Immature natural killer cell (primary cell): ENCODE data around the gene SLC38A10. TPM values are rescaled to one million over a fixed set of nuclear protein-coding genes. Genes with fewer than 3 reads are reported as not detected.

ENCODE experiments used
- DNase-seq, 3 donors: peaks; one replicate each; pipeline ENCODE4 v3.0.0; 2022; ENCODE audit warnings: mixed read lengths in 1 of 3
- H3K27ac Mint-ChIP-seq, 6 donors: one replicate each; pipeline ENCODE4 v1.8.0; 2020; ENCODE audit warnings: mixed read lengths in 6 of 6, mild to moderate bottlenecking in 5 of 6, inconsistent platforms in 4 of 6, moderate library complexity in 3 of 6
- H3K27me3 Mint-ChIP-seq, 3 donors: one replicate each; pipeline ENCODE4 v1.8.0; 2020 to 2021; ENCODE audit warnings: low read depth in 3 of 3, mild to moderate bottlenecking in 3 of 3, mixed read lengths in 3 of 3, moderate library complexity in 3 of 3, inconsistent platforms in 1 of 3
- H3K36me3 Mint-ChIP-seq, 3 donors: one replicate each; pipeline ENCODE4 v1.8.0; 2020; ENCODE audit warnings: mixed read lengths in 3 of 3, inconsistent platforms in 2 of 3, mild to moderate bottlenecking in 2 of 3
- H3K4me1 Mint-ChIP-seq, 2 donors: one replicate each; pipeline ENCODE4 v1.8.0; 2020; ENCODE audit warnings: inconsistent platforms in 2 of 2, mild to moderate bottlenecking in 2 of 2, mixed read lengths in 2 of 2, moderate library complexity in 1 of 2
- H3K4me3 Mint-ChIP-seq, 5 donors: one replicate each; pipeline ENCODE4 v1.8.0; 2020; ENCODE audit warnings: mild to moderate bottlenecking in 5 of 5, mixed read lengths in 5 of 5, inconsistent platforms in 3 of 5, moderate library complexity in 3 of 5
- H3K9me3 Mint-ChIP-seq, 6 donors: one replicate each; pipeline ENCODE4 v1.8.0; 2020; ENCODE audit warnings: mild to moderate bottlenecking in 6 of 6, mixed read lengths in 6 of 6, inconsistent platforms in 4 of 6, moderate library complexity in 3 of 6
- polyA plus RNA-seq, 3 donors: library from polyadenylated mRNA; unstranded; fragments of 300-500 nt; fragmentation: Illumina TruSeq; gene quantifications; one replicate each; pipeline ENCODE4 v1.2.3, GENCODE V29; 2021

SLC38A10 gene
- polyA plus RNA-seq, 3 donors from 2014 or later = 46.8 to 98.7 (median 46.8) TPM

GRCh38 chr17:81245024-81245664, 50.0 kb downstream of the SLC38A10 start:
- no peaks in the 10 kb centered on the region for H3K9me3 Mint-ChIP-seq

GRCh38 chr17:81244358-81245023, 50.6 kb downstream of the SLC38A10 start:
- Mint-ChIP-seq H3K36me3 (no peaks in the 10 kb centered on the region), H3K9me3 (no peaks in the 10 kb centered on the region), H3K27ac (no peak overlapping the region), H3K27me3 (peaks cover 4 to 7% (median 4%) of the 10 kb centered on the region in 3 donors), H3K4me3 (no peak overlapping the region), H3K4me1 (peaks cover 29 to 30% of the 10 kb centered on the region in 2 donors)
- no peak for DNase-seq

More at GRCh38 chr17:81245024-81245664, 50.0 kb downstream of the SLC38A10 start:
- no peak overlapping the region for H3K4me3 Mint-ChIP-seq
- H3K27me3 Mint-ChIP-seq = peaks cover 4 to 5% (median 4%) of the 10 kb centered on the region in 3 donors
- peaks cover 23 to 24% of the 10 kb centered on the region in 2 donors for H3K4me1 Mint-ChIP-seq
- DNase-seq = no peak
- peaks cover 0 to 3% (median 0%) of the 10 kb centered on the region in 3 donors for H3K36me3 Mint-ChIP-seq
- no peak overlapping the region for H3K27ac Mint-ChIP-seq

DNA sequence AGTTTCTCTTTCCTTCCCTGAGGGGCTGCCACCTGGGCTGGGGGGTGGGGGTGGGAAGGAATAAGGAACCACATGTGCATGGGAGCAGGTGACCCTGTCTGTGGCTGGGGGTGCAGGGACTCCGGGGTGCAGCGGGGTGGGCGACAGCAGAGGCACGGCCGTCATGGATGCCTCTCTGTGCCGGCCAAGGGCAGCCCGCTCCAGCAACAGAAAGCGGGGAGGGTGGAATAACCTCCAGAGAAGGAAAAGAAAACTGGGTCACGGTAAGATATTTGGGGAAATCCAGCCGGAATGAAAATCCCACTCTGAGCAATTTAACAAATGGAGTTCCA, 51.8 kb downstream of the SLC38A10 start:
- no peak for DNase-seq
- H3K27me3 Mint-ChIP-seq = peaks cover 4 to 8% (median 6%) of the 10 kb centered on the region in 3 donors
- H3K9me3 Mint-ChIP-seq = no peaks in the 10 kb centered on the region
- no peaks in the 10 kb centered on the region for H3K36me3 Mint-ChIP-seq
- H3K4me1 Mint-ChIP-seq = peaks cover 30 to 31% of the 10 kb centered on the region in 2 donors
- H3K27ac Mint-ChIP-seq = peak overlapping the region in 1 of 6 donors; percentile 58
- H3K4me3 Mint-ChIP-seq = no peak overlapping the region

DNA sequence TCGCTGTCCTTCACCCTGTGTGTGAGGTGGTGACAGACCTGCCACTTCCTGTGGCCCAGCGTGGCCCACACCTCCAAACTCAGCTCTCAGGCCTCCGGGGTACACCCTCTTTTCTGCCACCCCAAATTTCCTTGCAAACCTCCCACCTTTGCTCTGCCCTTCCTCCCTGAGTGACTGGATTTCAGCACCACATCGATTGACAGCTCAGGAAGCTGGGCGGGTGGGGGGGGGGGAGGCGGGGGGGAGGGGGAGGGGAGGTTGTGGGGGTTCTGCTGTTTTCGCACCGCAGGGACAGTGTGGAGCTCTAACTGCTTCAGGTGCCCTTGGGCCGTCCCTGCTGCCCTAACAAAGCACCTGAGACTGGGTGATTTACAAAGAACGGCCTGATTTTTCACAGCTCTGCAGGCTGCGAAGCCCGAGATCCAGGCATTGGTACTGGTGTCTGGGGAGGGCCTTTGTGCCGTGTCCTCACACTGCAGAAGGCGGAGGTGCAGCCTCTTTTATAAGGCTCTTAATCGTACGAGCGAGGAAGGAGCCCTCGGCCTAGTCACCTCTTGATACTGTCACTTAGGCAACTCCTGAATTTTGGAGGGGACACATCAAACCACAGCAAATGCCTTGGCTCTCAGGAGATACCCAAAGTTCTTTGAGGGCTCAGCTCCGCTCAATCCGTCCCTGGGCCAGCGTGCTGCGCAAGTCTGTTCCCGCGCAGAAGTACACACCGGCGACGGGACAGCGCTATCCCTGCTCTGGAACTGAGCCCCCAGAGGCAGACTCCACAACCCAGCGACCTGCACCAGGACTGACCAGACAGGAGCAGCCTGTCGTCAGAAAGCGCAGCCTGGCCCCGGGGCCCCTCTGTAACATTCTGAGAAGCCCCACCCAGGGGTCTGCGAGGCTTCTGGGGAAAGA, 52.4 kb downstream of the SLC38A10 start:
- no peaks in the 10 kb centered on the region for H3K9me3 Mint-ChIP-seq

DNA sequence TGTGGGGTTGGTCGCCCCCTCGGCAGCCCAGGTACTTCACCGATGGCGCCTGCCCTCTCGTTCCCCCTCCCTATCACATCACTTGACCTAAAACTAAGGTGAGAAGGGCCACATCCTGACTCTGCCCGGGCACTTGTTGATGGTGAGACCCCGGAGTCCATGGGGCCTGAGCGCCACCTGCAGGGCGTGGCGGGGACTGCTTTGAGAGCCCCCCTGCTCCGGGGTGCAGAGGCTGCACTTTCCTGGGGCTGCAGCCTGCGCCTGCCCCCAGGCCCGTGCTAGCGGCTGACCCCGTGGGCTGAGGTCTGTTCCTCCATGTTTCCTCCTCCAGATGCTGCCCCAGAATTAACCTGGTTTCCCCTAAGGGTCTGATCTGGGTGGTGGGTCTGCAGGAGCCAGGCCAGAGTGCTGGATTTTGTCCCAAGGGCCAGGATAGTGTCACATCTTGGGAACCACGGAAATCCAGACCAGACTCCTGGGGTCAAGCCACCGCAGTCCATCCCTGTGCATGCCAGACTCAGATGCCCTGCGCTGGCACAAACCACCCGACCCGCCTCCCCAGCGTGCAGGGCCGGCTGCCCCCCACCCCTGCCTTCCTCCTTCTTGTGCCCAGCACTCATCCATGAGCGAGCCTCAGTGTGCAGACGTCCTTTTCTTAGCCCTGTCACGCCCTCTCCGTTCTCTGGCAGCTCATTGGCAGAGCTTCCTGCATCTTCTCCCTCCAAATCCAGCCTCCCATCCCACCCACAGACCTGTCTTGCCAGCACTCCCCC, 53.3 kb downstream of the SLC38A10 start:
- Mint-ChIP-seq H3K9me3 (no peaks in the 10 kb centered on the region), H3K36me3 (no peaks in the 10 kb centered on the region), H3K4me1 (peaks cover 43 to 44% of the 10 kb centered on the region in 2 donors), H3K4me3 (peak overlapping the region; percentile 21 to 59 (median 49)), H3K27me3 (peaks cover 6 to 9% (median 8%) of the 10 kb centered on the region in 3 donors), H3K27ac (peak overlapping the region in 3 of 6 donors; percentile 19 to 75 (median 72))
- peak; percentile 66 to 71 (median 71) for DNase-seq

More for the DNA sequence above, 52.4 kb downstream of the SLC38A10 start:
- peak overlapping the region in 3 of 5 donors; percentile 42 to 52 (median 49) for H3K4me3 Mint-ChIP-seq
- DNase-seq = peak; percentile 14 to 37 (median 20)
- peaks cover 35 to 37% of the 10 kb centered on the region in 2 donors for H3K4me1 Mint-ChIP-seq
- no peaks in the 10 kb centered on the region for H3K36me3 Mint-ChIP-seq
- H3K27ac Mint-ChIP-seq = peak overlapping the region in 2 of 6 donors; percentile 40 to 72
- H3K27me3 Mint-ChIP-seq = peaks cover 6 to 9% (median 8%) of the 10 kb centered on the region in 3 donors

DNA sequence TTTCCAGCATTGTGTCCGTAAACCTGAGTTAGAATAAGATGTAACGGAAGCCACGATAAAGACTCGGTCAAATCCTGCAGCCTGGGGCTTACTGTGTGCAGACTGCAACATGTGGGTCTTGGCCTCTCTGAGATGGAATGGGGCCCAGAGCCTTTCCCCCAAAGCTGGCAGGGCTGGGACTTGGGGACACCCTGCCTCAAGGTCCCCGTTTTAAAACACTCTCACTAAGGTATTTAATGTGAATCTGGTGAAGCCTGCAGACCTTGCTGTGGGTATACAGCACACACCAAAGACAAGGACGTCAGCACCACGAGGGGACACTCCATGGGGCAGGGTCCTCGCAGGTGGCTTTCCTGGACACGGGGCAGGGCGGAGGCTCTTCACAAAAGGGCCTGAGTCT, 53.9 kb downstream of the SLC38A10 start:
- peak overlapping the region; percentile 39 to 89 (median 58) for H3K4me3 Mint-ChIP-seq
- H3K27ac Mint-ChIP-seq = peak overlapping the region in 5 of 6 donors; percentile 45 to 72 (median 54)
- peaks cover 43 to 45% of the 10 kb centered on the region in 2 donors for H3K4me1 Mint-ChIP-seq
- no peak for DNase-seq
- no peaks in the 10 kb centered on the region for H3K36me3 Mint-ChIP-seq
- H3K9me3 Mint-ChIP-seq = no peaks in the 10 kb centered on the region
- peaks cover 6 to 9% (median 8%) of the 10 kb centered on the region in 3 donors for H3K27me3 Mint-ChIP-seq

GRCh38 chr17:81240761-81241160, 54.3 kb downstream of the SLC38A10 start:
- H3K4me3 Mint-ChIP-seq = peak overlapping the region; percentile 39 to 89 (median 58)
- peak overlapping the region in 2 of 6 donors; percentile 54 to 68 for H3K27ac Mint-ChIP-seq
- H3K27me3 Mint-ChIP-seq = peaks cover 6 to 9% (median 8%) of the 10 kb centered on the region in 3 donors
- no peaks in the 10 kb centered on the region for H3K36me3 Mint-ChIP-seq
- no peak for DNase-seq
- peaks cover 43 to 48% of the 10 kb centered on the region in 2 donors for H3K4me1 Mint-ChIP-seq
- H3K9me3 Mint-ChIP-seq = no peaks in the 10 kb centered on the region

- Mint-ChIP-seq H3K27ac (peak overlapping the region; percentile 77 to 87 (median 82)), H3K27me3 (peaks cover 6 to 9% (median 8%) of the 10 kb centered on the region in 3 donors), H3K36me3 (peaks cover 0 to 2% (median 0%) of the 10 kb centered on the region in 3 donors), H3K4me1 (peaks cover 47 to 52% of the 10 kb centered on the region in 2 donors), H3K4me3 (peak overlapping the region; percentile 87 to 93 (median 88)), H3K9me3 (no peaks in the 10 kb centered on the region)
- peak in 1 of 3 donors; percentile 22 for DNase-seq
These were observed 55.2 kb downstream of the SLC38A10 start for GRCh38 chr17:81239714-81240555.

DNA sequence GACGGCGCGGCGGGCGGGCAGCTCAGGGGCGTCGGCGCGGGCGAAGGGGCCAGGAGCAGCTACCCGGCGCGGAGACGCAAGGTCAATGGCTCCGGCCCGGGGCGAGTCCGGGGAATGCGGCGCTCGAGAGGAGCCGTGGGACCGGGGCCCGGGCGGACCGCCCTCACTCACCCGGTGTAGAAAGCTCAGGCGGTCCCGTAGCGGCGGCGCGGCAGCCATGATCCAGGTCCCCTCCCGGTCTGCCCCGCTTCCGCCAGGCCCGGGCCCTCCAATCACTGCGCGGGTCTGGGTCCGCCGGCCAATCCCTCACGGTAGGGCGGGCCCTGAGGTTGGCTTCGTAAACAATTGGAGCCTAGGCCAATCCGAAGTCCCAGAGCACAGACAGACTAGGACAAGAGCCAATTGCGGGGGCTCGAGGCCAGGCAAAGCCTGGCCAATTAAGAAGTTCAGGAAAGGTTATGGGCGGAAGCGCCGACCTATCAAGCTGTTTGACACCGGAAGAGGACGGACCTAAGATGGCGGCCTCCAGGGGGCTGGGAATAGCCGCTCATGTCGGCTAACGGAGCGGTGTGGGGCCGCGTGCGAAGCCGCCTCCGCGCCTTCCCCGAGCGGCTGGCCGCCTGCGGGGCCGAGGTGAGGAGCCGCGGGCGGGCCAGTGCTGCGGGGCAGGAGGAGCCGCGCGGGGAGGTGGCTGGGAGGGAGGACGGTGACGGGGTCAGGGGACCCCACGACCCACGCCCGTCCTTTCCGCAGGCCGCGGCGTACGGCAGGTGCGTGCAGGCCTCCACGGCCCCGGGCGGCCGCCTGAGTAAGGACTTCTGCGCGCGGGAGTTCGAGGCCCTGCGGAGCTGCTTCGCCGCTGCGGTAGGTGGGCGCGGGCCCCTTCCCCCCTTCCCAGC, 56.0 kb downstream of the SLC38A10 start, which contains the start of the genes NDUFAF8 and TEPSIN:
Gene NDUFAF8 (plus strand): TSS at position 504 of the 899 bp plus-strand sequence. CDS start 46 bp downstream, at position 550.
Gene TEPSIN (minus strand): TSS at position 241 of the 899 bp plus-strand sequence. CDS start 22 bp downstream, at position 219.
- peak; percentile 96 for DNase-seq
- peaks cover 6 to 8% (median 6%) of the 10 kb centered on the region in 3 donors for H3K27me3 Mint-ChIP-seq
- no peaks in the 10 kb centered on the region for H3K9me3 Mint-ChIP-seq
- H3K4me3 Mint-ChIP-seq = peak within 1 kb of the TSS; percentile 91 to 95 (median 93)
- H3K36me3 Mint-ChIP-seq = peaks cover 0 to 5% (median 0%) of the 10 kb centered on the region in 3 donors
- peaks cover 51 to 55% of the 10 kb centered on the region in 2 donors for H3K4me1 Mint-ChIP-seq
- peak within 1 kb of the TSS; percentile 77 to 93 (median 87) for H3K27ac Mint-ChIP-seq

GRCh38 chr17:81238490-81238814, 56.7 kb downstream of the SLC38A10 start:
- peak overlapping the region; percentile 67 to 94 (median 91) for H3K4me3 Mint-ChIP-seq

More at GRCh38 chr17:81238490-81238814, 56.7 kb downstream of the SLC38A10 start:
- H3K9me3 Mint-ChIP-seq = no peaks in the 10 kb centered on the region
- H3K4me1 Mint-ChIP-seq = peaks cover 51 to 55% of the 10 kb centered on the region in 2 donors
- H3K27ac Mint-ChIP-seq = no peak overlapping the region
- DNase-seq = no peak
- H3K27me3 Mint-ChIP-seq = peaks cover 6 to 8% (median 6%) of the 10 kb centered on the region in 3 donors
- H3K36me3 Mint-ChIP-seq = peaks cover 0 to 5% (median 0%) of the 10 kb centered on the region in 3 donors
